A673 (cell line): ENCODE results near the gene ZNF446. TPM values are rescaled to one million over a fixed set of nuclear protein-coding genes. Genes with fewer than 3 reads are reported as not detected.

ENCODE experiments used
- BruUV-seq: library from RNA; stranded (reverse); fragments of 400-500 nt; replicated peaks from 2 replicates; lab custom pipeline; 2021; lab: Mats Ljungman, UMichigan
- CTCF ChIA-PET: fragments of 300-600 bp; sonication (Branson Sonifier 250); formaldehyde crosslinking; loops from one replicate; lab custom pipeline; 2022; ENCODE audit warnings: antibody characterized with exemption; lab: Charles Lee
- POLR2A ChIA-PET: fragments of 300-600 bp; sonication (Branson Sonifier 250); formaldehyde crosslinking; loops from one replicate; lab custom pipeline; 2022; ENCODE audit warnings: antibody characterized with exemption; ENCODE audit not compliant: low non-redundant PET; lab: Charles Lee
- DNase-seq: peaks from one replicate; pipeline ENCODE4 v3.0.0-alpha.2; 2015; ENCODE audit warnings: low spot score
- H3K27ac ChIP-seq: fragments of 200-600 bp; sonication (generic); 2 replicates; pipeline ENCODE4 v1.5.1; 2016; ENCODE audit warnings: mixed run types, low read depth, mild to moderate bottlenecking, mixed read lengths, antibody characterized with exemption, low read length; ENCODE audit not compliant: poor library complexity, severe bottlenecking
- H3K27me3 ChIP-seq: fragments of 200-600 bp; sonication (generic); replicated peaks from 2 replicates; pipeline ENCODE4 v1.6.1; 2017; ENCODE audit warnings: mixed run types, low read depth, mild to moderate bottlenecking, mixed read lengths, antibody characterized with exemption, low read length; ENCODE audit not compliant: insufficient read depth, poor library complexity
- H3K36me3 ChIP-seq: fragments of 200-600 bp; sonication (generic); 2 replicates; pipeline ENCODE4 v1.6.1; 2016; ENCODE audit warnings: mixed run types, mild to moderate bottlenecking, mixed read lengths, antibody characterized with exemption, low read length; ENCODE audit not compliant: insufficient read depth, poor library complexity, severe bottlenecking
- H3K4me1 ChIP-seq: fragments of 200-600 bp; sonication (generic); 2 replicates; pipeline ENCODE4 v1.6.1; 2017; ENCODE audit warnings: mixed run types, mild to moderate bottlenecking, mixed read lengths, antibody characterized with exemption, low read length; ENCODE audit not compliant: insufficient read depth, poor library complexity, severe bottlenecking
- H3K4me3 ChIP-seq: fragments of 200-600 bp; sonication (generic); 2 replicates; pipeline ENCODE4 v1.5.1; 2016; ENCODE audit warnings: low read depth, mixed run types, mild to moderate bottlenecking, mixed read lengths, low read length; ENCODE audit not compliant: poor library complexity, severe bottlenecking
- H3K9me3 ChIP-seq: fragments of 200-600 bp; sonication (generic); 2 replicates; pipeline ENCODE4 v1.6.1; 2016; ENCODE audit warnings: mixed run types, low read depth, mild to moderate bottlenecking, mixed read lengths, antibody characterized with exemption, low read length; ENCODE audit not compliant: poor library complexity, severe bottlenecking
- EZH2 ChIP-seq: fragments of 200-600 bp; sonication (generic); IDR thresholded peaks from 2 replicates; pipeline ENCODE4 v1.6.1; 2017; ENCODE audit warnings: borderline replicate concordance, low read depth, mild to moderate bottlenecking, mixed read lengths, antibody characterized with exemption, low read length; ENCODE audit not compliant: poor library complexity, severe bottlenecking
- intact Hi-C: fragments of 100-400 bp; cut with micrococcal nuclease; formaldehyde crosslinking; loops from one replicate; pipeline ENCODE4 v1.10.0; 2022; ENCODE audit not compliant: unreplicated experiment
- total RNA-seq: library from RNA; stranded (reverse); gene quantifications from 2 replicates; pipeline ENCODE4 v1.2.3, GENCODE V29; 2021
- TF ChIP-seq, protein P1 (sequence below): fragments of 300-800, 200-600 bp; sonication (generic); conservative IDR thresholded peaks from 2 replicates; pipeline ENCODE4 v1.5.1; 2017; ENCODE audit warnings: low read depth, mild to moderate bottlenecking, antibody characterized with exemption, low read length, moderate library complexity, mixed read lengths

ZNF446 gene
- total RNA-seq, 1 experiment from 2014 or later = 7.7 TPM

DNA sequence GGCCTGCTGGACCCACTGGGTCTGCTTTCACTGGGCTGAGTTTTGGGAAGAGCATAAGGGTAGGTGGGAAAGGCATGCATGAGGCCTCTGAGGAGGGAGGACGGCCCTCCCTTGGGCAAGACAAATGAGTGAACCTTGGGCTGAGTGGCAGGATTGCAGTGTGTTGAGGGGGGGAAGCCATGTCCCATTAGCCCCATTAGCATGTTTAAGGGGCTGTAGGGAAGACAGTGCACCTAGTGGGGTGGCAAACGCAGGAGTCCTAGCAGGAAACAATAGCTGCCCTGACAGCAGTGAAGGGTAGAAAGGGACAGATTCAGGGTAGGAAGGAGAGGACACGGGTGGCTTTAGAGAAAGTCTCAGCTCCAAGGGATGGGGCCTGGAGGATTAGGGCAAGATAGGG is 46.6 kb downstream of the ZNF446 start:
- peaks cover 8% of the 10 kb centered on the region for H3K4me1 ChIP-seq
- TF ChIP-seq EZH2 = no peak
- TF ChIP-seq, protein P1, sequence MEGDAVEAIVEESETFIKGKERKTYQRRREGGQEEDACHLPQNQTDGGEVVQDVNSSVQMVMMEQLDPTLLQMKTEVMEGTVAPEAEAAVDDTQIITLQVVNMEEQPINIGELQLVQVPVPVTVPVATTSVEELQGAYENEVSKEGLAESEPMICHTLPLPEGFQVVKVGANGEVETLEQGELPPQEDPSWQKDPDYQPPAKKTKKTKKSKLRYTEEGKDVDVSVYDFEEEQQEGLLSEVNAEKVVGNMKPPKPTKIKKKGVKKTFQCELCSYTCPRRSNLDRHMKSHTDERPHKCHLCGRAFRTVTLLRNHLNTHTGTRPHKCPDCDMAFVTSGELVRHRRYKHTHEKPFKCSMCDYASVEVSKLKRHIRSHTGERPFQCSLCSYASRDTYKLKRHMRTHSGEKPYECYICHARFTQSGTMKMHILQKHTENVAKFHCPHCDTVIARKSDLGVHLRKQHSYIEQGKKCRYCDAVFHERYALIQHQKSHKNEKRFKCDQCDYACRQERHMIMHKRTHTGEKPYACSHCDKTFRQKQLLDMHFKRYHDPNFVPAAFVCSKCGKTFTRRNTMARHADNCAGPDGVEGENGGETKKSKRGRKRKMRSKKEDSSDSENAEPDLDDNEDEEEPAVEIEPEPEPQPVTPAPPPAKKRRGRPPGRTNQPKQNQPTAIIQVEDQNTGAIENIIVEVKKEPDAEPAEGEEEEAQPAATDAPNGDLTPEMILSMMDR = no peak
- CTCF ChIA-PET = no interaction called here
- POLR2A ChIA-PET = interaction anchor here (0.7 kb wide), 1 partner anchor 50 kb away, joined by 18 read pairs; no protein-coding TSS in a partner anchor
- H3K4me3 ChIP-seq = no peak overlapping the region
- no TSS peak for BruUV-seq
- H3K9me3 ChIP-seq = no peaks in the 10 kb centered on the region
- H3K27me3 ChIP-seq = no peaks in the 10 kb centered on the region
- H3K36me3 ChIP-seq = no peaks in the 10 kb centered on the region
- no peak overlapping the region for H3K27ac ChIP-seq
- no peak for DNase-seq
- intact Hi-C loops = no loop called here

GRCh38 chr19:58529405-58529804 is 53.3 kb downstream of the ZNF446 start:
- no peaks in the 10 kb centered on the region for H3K9me3 ChIP-seq
- H3K36me3 ChIP-seq = no peaks in the 10 kb centered on the region
- no peaks in the 10 kb centered on the region for H3K27me3 ChIP-seq
- H3K4me3 ChIP-seq = no peak overlapping the region
- DNase-seq = no peak
- ChIA-PET POLR2A (no interaction called here), CTCF (no interaction called here)
- intact Hi-C loops = no loop called here
- BruUV-seq = no TSS peak
- no peak for TF ChIP-seq EZH2
- TF ChIP-seq, protein P1 = no peak
- H3K27ac ChIP-seq = no peak overlapping the region
- no peaks in the 10 kb centered on the region for H3K4me1 ChIP-seq

Other genes with a start within 250 kb of the ZNF446 start
- gene ZNF544, start 247.4 kb upstream of the ZNF446 start, total RNA-seq = 44.8 and 50.5 TPM in 2 replicates
- 11.9 and 12.5 TPM in 2 replicates for gene ZNF8, start 197.4 kb upstream of the ZNF446 start, total RNA-seq
- 57.8 and 77.1 TPM in 2 replicates for gene ERVK3-1, start 171.0 kb upstream of the ZNF446 start, total RNA-seq
- gene ZSCAN22, start 149.4 kb upstream of the ZNF446 start, total RNA-seq = 3.2 and 4.2 TPM in 2 replicates
- gene A1BG, start 122.9 kb upstream of the ZNF446 start, total RNA-seq = 15.2 and 18.2 TPM in 2 replicates
- gene ZNF497, start 113.6 kb upstream of the ZNF446 start, total RNA-seq = 2.6 and 3.4 TPM in 2 replicates
- gene ZNF837, start 95.3 kb upstream of the ZNF446 start, total RNA-seq = 1.3 and 1.8 TPM in 2 replicates
- 1,249 and 1,257 TPM in 2 replicates for gene RPS5, start 89.1 kb upstream of the ZNF446 start, total RNA-seq
- 0.60 and 0.74 TPM in 2 replicates for gene RNF225, start 80.7 kb upstream of the ZNF446 start, total RNA-seq
- 20.9 and 21.6 TPM in 2 replicates for gene ZNF584, start 67.7 kb upstream of the ZNF446 start, total RNA-seq
- 9.1 and 9.2 TPM in 2 replicates for gene ZNF132, start 36.2 kb upstream of the ZNF446 start, total RNA-seq
- 6.8 and 7.9 TPM in 2 replicates for gene ZNF324B, start 24.7 kb upstream of the ZNF446 start, total RNA-seq
- 11.0 and 12.7 TPM in 2 replicates for gene ZNF324, start 9.3 kb upstream of the ZNF446 start, total RNA-seq
- 24.1 and 24.9 TPM in 2 replicates for gene SLC27A5, start 35.6 kb downstream of the ZNF446 start, total RNA-seq
- 24.3 and 25.0 TPM in 2 replicates for gene ZBTB45, start 43.5 kb downstream of the ZNF446 start, total RNA-seq
- 985 and 1,038 TPM in 2 replicates for gene TRIM28, start 67.7 kb downstream of the ZNF446 start, total RNA-seq
- gene CHMP2A, start 78.8 kb downstream of the ZNF446 start, total RNA-seq = 57.6 and 69.8 TPM in 2 replicates
- 182 and 185 TPM in 2 replicates for gene UBE2M, start 82.3 kb downstream of the ZNF446 start, total RNA-seq
- 18.2 and 20.3 TPM in 2 replicates for gene MZF1, start 97.0 kb downstream of the ZNF446 start, total RNA-seq